Inflammatory macrophage treated with lipopolysaccharide for 1 hour (primary cell): ENCODE results near the gene HLCS.
A peak's percentile ranks its signal among the peaks of the same experiment; 100 is the strongest.

Experiments used
- DNase-seq, 2 donors: peaks; one replicate each; pipeline ENCODE4 v3.0.0-alpha.2; 2020 to 2022

The HLCS gene

GRCh38 chr21:36766511-36766910, 200.0 kb downstream of the HLCS start:
- no peak for DNase-seq

GRCh38 chr21:36765229-36765628, 201.2 kb downstream of the HLCS start:
- DNase-seq, result no peak

- no peak for DNase-seq
Observed at GRCh38 chr21:36763305-36763704, 203.2 kb downstream of the HLCS start.

- no peak for DNase-seq
Observed at GRCh38 chr21:36762642-36763041, 203.8 kb downstream of the HLCS start.

- DNase-seq, result no peak
Observed at GRCh38 chr21:36761685-36762084, 204.8 kb downstream of the HLCS start.

GRCh38 chr21:36759348-36760083, 207.0 kb downstream of the HLCS start:
- no peak for DNase-seq

GRCh38 chr21:36757196-36757595, 209.3 kb downstream of the HLCS start:
- no peak for DNase-seq

- no peak for DNase-seq
Observed at GRCh38 chr21:36756527-36756926, 209.9 kb downstream of the HLCS start.

- DNase-seq, result no peak
Observed at GRCh38 chr21:36754241-36754898, 212.1 kb downstream of the HLCS start.

GRCh38 chr21:36753556-36753955, 212.9 kb downstream of the HLCS start:
- DNase-seq, result no peak

GRCh38 chr21:36751383-36751782, 215.1 kb downstream of the HLCS start:
- DNase-seq, result no peak

- no peak for DNase-seq
Observed at GRCh38 chr21:36750576-36750959, 215.9 kb downstream of the HLCS start.

- DNase-seq, result no peak
Observed at GRCh38 chr21:36749935-36750575, 216.4 kb downstream of the HLCS start.

GRCh38 chr21:36747815-36748383, 218.6 kb downstream of the HLCS start:
- DNase-seq, result peak; percentile 2 to 10

- no peak for DNase-seq
Observed at GRCh38 chr21:36747041-36747814, 219.2 kb downstream of the HLCS start.

GRCh38 chr21:36745459-36745858, 221.0 kb downstream of the HLCS start:
- no peak for DNase-seq

- no peak for DNase-seq
Observed at GRCh38 chr21:36744560-36745231, 221.8 kb downstream of the HLCS start.

- DNase-seq, result no peak
Observed at GRCh38 chr21:36744190-36744559, 222.3 kb downstream of the HLCS start.

- no peak for DNase-seq
Observed at GRCh38 chr21:36743446-36743845, 223.0 kb downstream of the HLCS start.

- no peak for DNase-seq
Observed at GRCh38 chr21:36743008-36743407, 223.5 kb downstream of the HLCS start.

- no peak for DNase-seq
Observed at GRCh38 chr21:36741506-36741905, 225.0 kb downstream of the HLCS start.

GRCh38 chr21:36738489-36739126, 227.9 kb downstream of the HLCS start:
- DNase-seq, result no peak
